Thyroid gland (tissue), 4 donors: ENCODE data around the gene CRNKL1.

ENCODE experiments used
- POLR2A ChIP-seq, 2 donors: fragments of 450-650 bp; IDR thresholded peaks; one replicate each; pipeline ENCODE4 v1.6.1; 2017; ENCODE audit warnings: antibody characterized with exemption in 2 of 2, mild to moderate bottlenecking in 2 of 2, moderate library complexity in 1 of 2
- TF ChIP-seq, protein P1 (sequence below), 6 experiments: fragments of 200-600 bp in 3 of 6; fragments of 450-650 bp in 3 of 6; sonication (generic) in 3 of 6; IDR thresholded peaks; one replicate each; pipeline ENCODE4 v1.5.1; 2016 to 2019; ENCODE audit warnings: antibody characterized with exemption in 6 of 6, mild to moderate bottlenecking in 2 of 6, inconsistent platforms in 1 of 6, moderate library complexity in 1 of 6

DNA sequence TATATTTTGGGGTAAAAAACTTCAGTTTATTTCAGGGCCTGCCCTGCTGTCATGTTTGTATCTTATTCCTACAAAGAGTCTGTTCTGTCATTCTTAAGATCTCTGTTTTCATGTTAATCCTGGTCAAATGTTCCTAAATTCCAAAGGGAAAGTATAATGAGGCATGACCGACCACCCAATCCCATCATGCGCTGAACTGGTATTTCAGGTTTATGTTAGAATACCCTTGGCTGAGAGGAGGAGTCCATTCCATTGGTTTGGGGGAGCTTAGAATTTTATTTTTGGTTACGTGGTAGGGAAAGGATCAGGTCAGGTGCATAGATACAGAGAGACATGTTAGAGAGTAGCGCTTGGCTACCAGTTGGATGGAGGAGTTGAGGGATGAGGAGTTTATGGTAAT, 25.8 kb upstream of the CRNKL1 start:
- TF ChIP-seq POLR2A (IDR thresholded peaks at IDR 0.05) = no peak
- TF ChIP-seq, protein P1, sequence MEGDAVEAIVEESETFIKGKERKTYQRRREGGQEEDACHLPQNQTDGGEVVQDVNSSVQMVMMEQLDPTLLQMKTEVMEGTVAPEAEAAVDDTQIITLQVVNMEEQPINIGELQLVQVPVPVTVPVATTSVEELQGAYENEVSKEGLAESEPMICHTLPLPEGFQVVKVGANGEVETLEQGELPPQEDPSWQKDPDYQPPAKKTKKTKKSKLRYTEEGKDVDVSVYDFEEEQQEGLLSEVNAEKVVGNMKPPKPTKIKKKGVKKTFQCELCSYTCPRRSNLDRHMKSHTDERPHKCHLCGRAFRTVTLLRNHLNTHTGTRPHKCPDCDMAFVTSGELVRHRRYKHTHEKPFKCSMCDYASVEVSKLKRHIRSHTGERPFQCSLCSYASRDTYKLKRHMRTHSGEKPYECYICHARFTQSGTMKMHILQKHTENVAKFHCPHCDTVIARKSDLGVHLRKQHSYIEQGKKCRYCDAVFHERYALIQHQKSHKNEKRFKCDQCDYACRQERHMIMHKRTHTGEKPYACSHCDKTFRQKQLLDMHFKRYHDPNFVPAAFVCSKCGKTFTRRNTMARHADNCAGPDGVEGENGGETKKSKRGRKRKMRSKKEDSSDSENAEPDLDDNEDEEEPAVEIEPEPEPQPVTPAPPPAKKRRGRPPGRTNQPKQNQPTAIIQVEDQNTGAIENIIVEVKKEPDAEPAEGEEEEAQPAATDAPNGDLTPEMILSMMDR (IDR thresholded peaks at IDR 0.05) = no peak
